K562 (cell line): Measurements from ENCODE around the gene DNAJC15. TPM values are rescaled to one million over a fixed set of nuclear protein-coding genes. Genes with fewer than 3 reads are reported as not detected.
"Not testable (repeated sequence)": the region's sequence is repeated elsewhere in the genome, so short reads cannot be mapped to it uniquely, and the experiment has no call there.

Experiments used
- ATAC-seq: fragments of 200-7000 bp; cut with Tn5 transposase; 3 replicates; pipeline ENCODE4 v1.9.1; 2020; ENCODE audit warnings: moderate library complexity
- BruUV-seq: library from RNA; stranded (reverse); fragments of 400-500 nt; replicated peaks from 2 replicates; lab custom pipeline; 2021; lab: Mats Ljungman, UMichigan
- CTCF ChIA-PET: fragments of 300-600 bp; formaldehyde crosslinking; extraction: SDS; loops from one replicate; lab custom pipeline; 2021; ENCODE audit warnings: low intra/inter-chr PET ratio; lab: Yijun Ruan, JAX
- POLR2A ChIA-PET: fragments of 300-600, 350-650 bp; sonication (Branson Sonifier 250); formaldehyde crosslinking; extraction: SDS; loops from one replicate; lab custom pipeline; 2021; ENCODE audit warnings: antibody characterized with exemption, inconsistent platforms; lab: Yijun Ruan, JAX
- DNase-seq, 4 experiments: peaks; one replicate each; pipeline versions ENCODE4 v3.0.0 to v3.0.0-alpha.2; 2011 to 2018; ENCODE audit warnings: low spot score in 3 of 4, mixed read lengths in 3 of 4; ENCODE audit errors: extremely low read depth in 1 of 4
- FAIRE-seq: peaks from 2 replicates; lab custom pipeline; 2011; peaks lifted over from hg19 to GRCh38; lab: Jason Lieb, UNC
- H2AFZ ChIP-seq: 2 replicates; pipeline ENCODE4 v1.6.0; 2011; ENCODE audit warnings: low read depth, low read length, control low read depth, inconsistent platforms
- H3K27ac ChIP-seq: fragments of 200-600 bp; 3 replicates; pipeline ENCODE4 v1.8.0; 2011; ENCODE audit warnings: low read depth, mild to moderate bottlenecking, control low read depth, inconsistent platforms, low read length, moderate library complexity, mixed read lengths; ENCODE audit errors: extremely low read depth
- H3K27me3 ChIP-seq, 2 experiments: fragments of 300-600 bp in 1 of 2; 2 replicates in 1 of 2; 3 replicates in 1 of 2; pipeline versions ENCODE4 v1.6.0 to v1.8.0; 2011; ENCODE audit warnings: inconsistent platforms in 2 of 2, low read length in 2 of 2, mild to moderate bottlenecking in 1 of 2, mixed read lengths in 1 of 2, moderate library complexity in 1 of 2; ENCODE audit not compliant: control insufficient read depth in 2 of 2, insufficient read depth in 2 of 2
- H3K36me3 ChIP-seq: fragments of 300-600 bp; 3 replicates; pipeline ENCODE4 v1.8.0; 2011; ENCODE audit warnings: mild to moderate bottlenecking, low read length, inconsistent platforms; ENCODE audit not compliant: control insufficient read depth, insufficient read depth
- H3K4me1 ChIP-seq, 2 experiments: fragments of 200-600 bp in 1 of 2; replicated peaks in 1 of 2; 2 replicates in 1 of 2; 3 replicates in 1 of 2; pipeline versions ENCODE4 v1.5.1 to v1.8.0; 2011; ENCODE audit warnings: inconsistent platforms in 2 of 2, low read length in 2 of 2, mild to moderate bottlenecking in 1 of 2, mixed read lengths in 1 of 2, moderate library complexity in 1 of 2; ENCODE audit not compliant: control insufficient read depth in 2 of 2, insufficient read depth in 2 of 2
- H3K4me2 ChIP-seq: 2 replicates; pipeline ENCODE4 v1.6.1; 2011; ENCODE audit warnings: low read length, control low read depth, inconsistent platforms, mixed read lengths; ENCODE audit not compliant: insufficient read depth
- H3K4me3 ChIP-seq: fragments of 200-600 bp; sonication (generic), shearing (Covaris generic); 2 replicates; pipeline ENCODE4 v1.5.1; 2016; ENCODE audit warnings: control low read depth, inconsistent platforms
- H3K79me2 ChIP-seq: fragments of 200-600 bp; 3 replicates; pipeline ENCODE4 v1.8.0; 2011; ENCODE audit warnings: low read length, inconsistent platforms; ENCODE audit not compliant: control insufficient read depth, insufficient read depth
- H3K9ac ChIP-seq, 2 experiments: 2 replicates each; pipeline versions ENCODE4 v1.6.0 to v1.6.1; 2011; ENCODE audit warnings: low read depth in 2 of 2, low read length in 2 of 2, control low read depth in 1 of 2, inconsistent platforms in 1 of 2, mild to moderate bottlenecking in 1 of 2, mixed read lengths in 1 of 2; ENCODE audit not compliant: insufficient read depth in 1 of 2
- H3K9me1 ChIP-seq: one replicate; pipeline ENCODE4 v1.6.0; 2011; ENCODE audit warnings: inconsistent platforms, mild to moderate bottlenecking, low read length, moderate library complexity; ENCODE audit not compliant: control insufficient read depth, insufficient read depth
- H3K9me3 ChIP-seq: replicated peaks from 2 replicates; pipeline ENCODE4 v1.5.1; 2011; ENCODE audit warnings: low read depth, low read length, inconsistent platforms; ENCODE audit not compliant: control insufficient read depth, insufficient read depth
- H4K20me1 ChIP-seq: replicated peaks from 2 replicates; pipeline ENCODE4 v1.6.1; 2011; ENCODE audit warnings: low read length, inconsistent platforms, mixed read lengths; ENCODE audit not compliant: control insufficient read depth, insufficient read depth
- CBX1 ChIP-seq: sonication (generic); IDR thresholded peaks from 2 replicates; pipeline ENCODE4 v1.6.1; 2016; ENCODE audit warnings: antibody characterized with exemption, low read depth, mild to moderate bottlenecking
- CHD2 ChIP-seq: IDR thresholded peaks from 2 replicates; pipeline ENCODE4 v1.6.1; 2011; ENCODE audit warnings: low read depth, low read length
- DPF2 ChIP-seq: fragments of 450-650 bp; IDR thresholded peaks from 2 replicates; pipeline ENCODE4 v1.6.1; 2016
- ETV6 ChIP-seq, 3 experiments: fragments of 150-350 bp in 1 of 3; sonication (generic) in 1 of 3; formaldehyde crosslinking in 1 of 3; IDR thresholded peaks; 2 replicates each; pipeline versions ENCODE4 v1.6.1 to v1.8.0; 2014 to 2022; ENCODE audit warnings: borderline replicate concordance in 2 of 3, low read depth in 2 of 3, antibody characterized with exemption in 1 of 3, low read length in 1 of 3, mild to moderate bottlenecking in 1 of 3, missing genetic modification reagents in 1 of 3
- MAFF ChIP-seq: IDR thresholded peaks from 2 replicates; pipeline ENCODE4 v1.6.1; 2012; ENCODE audit warnings: low read length, improper control_type of control experiment
- SMC3 ChIP-seq: conservative IDR thresholded peaks from 2 replicates; pipeline ENCODE4 v1.6.1; 2011; ENCODE audit warnings: low read depth, low read length, improper control_type of control experiment; ENCODE audit not compliant: insufficient read depth
- SRF ChIP-seq, 2 experiments: fragments of 250-450, 450-650 bp in 1 of 2; sonication (Bioruptor Pico) in 1 of 2; sonication (generic) in 1 of 2; formaldehyde crosslinking; IDR thresholded peaks; 2 replicates each; pipeline versions ENCODE4 v1.5.0 to v1.5.1; 2020 to 2022; ENCODE audit warnings: mild to moderate bottlenecking in 1 of 2, missing genetic modification reagents in 1 of 2
- TAF15 ChIP-seq: fragments of 200-400 bp; formaldehyde crosslinking; IDR thresholded peaks from 2 replicates; pipeline ENCODE4 v1.6.1; 2017; ENCODE audit warnings: mild to moderate bottlenecking, low read depth, low read length, moderate library complexity
- ZNF232 ChIP-seq: sonication (generic); formaldehyde crosslinking; IDR thresholded peaks from 2 replicates; pipeline ENCODE4 v1.8.0; 2022; ENCODE audit warnings: mild to moderate bottlenecking, missing genetic modification reagents
- ZNF76 ChIP-seq: fragments of 250-450 bp; sonication (Bioruptor Pico); IDR thresholded peaks from 2 replicates; pipeline ENCODE4 v1.4.0; 2020; ENCODE audit warnings: mild to moderate bottlenecking, moderate library complexity, borderline replicate concordance
- WGBS: fragments of 100-300 bp; shearing (Covaris generic); methylation state at CpG from one replicate; pipeline ENCODE4 v1.1.6; 2016; ENCODE audit warnings: low coverage, mixed read lengths; ENCODE audit not compliant: insufficient coverage; ENCODE audit errors: missing lambda C conversion rate; 5-methylcytosine and 5-hydroxymethylcytosine counted together
- in situ Hi-C: fragments of 300-500 bp; cut with MboI; formaldehyde crosslinking; loops from 4 replicates; pipeline ENCODE4 v1.15.0; 2018; ENCODE audit warnings: inconsistent platforms, mixed read lengths
- intact Hi-C: fragments of 100-400 bp; cut with micrococcal nuclease; formaldehyde crosslinking; loops from 2 replicates; pipeline ENCODE4 v1.14.2; 2022
- polyA plus RNA-seq, 8 experiments: library from polyadenylated mRNA; depleted of rRNA in 4 of 8; stranded (reverse) in 5 of 8; unstranded in 3 of 8; fragments of >200 nt; fragmentation: Nextera tagmentation in 2 of 8; fragmentation: Illumina TruSeq in 1 of 8; extraction: Ambion mirVana in 2 of 8; extraction: Trizol in 1 of 8; gene quantifications; 2 replicates each; pipeline versions ENCODE4 v1.2.1 to v1.2.3, GENCODE V29; 2011 to 2014; ENCODE audit warnings: inconsistent platforms in 1 of 8, missing spikeins in 1 of 8
- total RNA-seq, 7 experiments: library from RNA; depleted of rRNA in 6 of 7; stranded (reverse); fragments of >200 nt in 6 of 7; fragmentation: Illumina TruSeq in 2 of 7; extraction: Trizol in 2 of 7; gene quantifications; 2 replicates each; pipeline versions ENCODE4 v1.2.1 to v1.2.3, GENCODE V29; 2011 to 2021; ENCODE audit warnings: low replicate concordance in 1 of 7

Gene DNAJC15
- total and polyA plus RNA-seq, 9 of the 15 experiments (the other 6 are each of a cell fraction or from before 2014, with no cell fraction given), result 0.47 to 3.8 (median 1.0) TPM

DNA sequence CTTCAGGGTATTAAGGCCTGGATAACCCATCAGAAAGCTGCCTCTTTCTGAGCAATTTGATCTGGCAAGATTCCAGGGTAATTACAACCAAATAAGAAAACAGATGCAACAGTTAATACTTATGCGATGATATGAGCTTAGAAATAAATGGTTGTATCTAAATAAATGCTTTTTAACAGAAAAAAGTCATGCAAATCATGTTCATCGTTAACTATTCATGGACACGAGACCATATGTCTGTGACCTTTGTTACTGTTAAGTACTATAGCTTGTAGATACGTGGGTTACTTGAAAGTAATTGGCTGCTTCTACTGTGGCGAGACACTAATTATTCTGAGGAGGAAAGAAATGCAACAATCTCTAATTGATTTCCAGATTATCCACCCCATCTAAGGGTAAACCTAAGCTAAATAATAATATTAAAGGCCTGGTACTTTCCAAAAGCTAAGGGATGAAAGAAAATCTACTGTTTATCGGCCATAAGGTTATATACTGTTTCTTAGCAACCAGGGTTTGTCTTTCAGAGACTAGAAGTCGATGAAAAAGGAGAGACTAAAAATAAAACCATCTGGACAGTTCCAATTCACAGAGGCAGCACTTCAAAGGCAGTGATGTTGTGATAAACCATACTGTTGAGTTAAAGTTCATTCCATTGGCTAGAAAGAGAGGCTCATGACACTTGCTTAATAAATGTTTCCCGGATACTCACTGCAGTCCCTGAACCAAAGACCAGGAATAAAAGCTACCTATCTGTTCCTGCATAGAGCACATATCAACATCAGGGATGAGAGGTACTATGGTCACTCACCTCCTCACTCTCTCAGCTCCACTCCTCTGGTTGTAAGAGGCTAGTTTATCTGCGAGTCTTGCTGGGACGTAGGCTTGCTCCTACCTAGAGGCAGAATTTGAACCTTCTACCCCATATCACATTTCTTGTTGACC lies 32.8 kb upstream of the DNAJC15 start:
- Histone ChIP-seq H3K27ac (no peak overlapping the region), H3K9me3 (no peaks in the 10 kb centered on the region), H3K27me3 (peaks cover 2 to 4% of the 10 kb centered on the region in 2 experiments; a peak in 3 of 5 replicates), H3K4me3 (no peak overlapping the region), H4K20me1 (no peaks in the 10 kb centered on the region), H3K4me1 (peaks cover 0 to 5% of the 10 kb centered on the region in 2 experiments; a peak in 3 of 5 replicates), H2AFZ (no peak overlapping the region), H3K79me2 (no peaks in the 10 kb centered on the region), H3K4me2 (no peak overlapping the region), H3K36me3 (no peaks in the 10 kb centered on the region), H3K9me1 (no peaks in the 10 kb centered on the region), H3K9ac (no peak overlapping the region)
- WGBS, result 3% methylated on average over 9 of the region's 10 CpGs
- FAIRE-seq (no peak), ATAC-seq (no peak), DNase-seq (no peak)
- TF ChIP-seq CBX1, result no peak
- TF ChIP-seq ETV6 (IDR thresholded peaks at IDR 0.05; ENCODE audit: borderline replicate concordance in 1 of 2, low read depth in 2 of 2, low read length in 1 of 2), result no peak
- TF ChIP-seq ETV6 (CRISPR knock-in tag; IDR thresholded peaks at IDR 0.05; ENCODE audit: borderline replicate concordance), result no peak
- no peak for TF ChIP-seq ZNF232 (CRISPR knock-in tag)
- no peak for TF ChIP-seq DPF2
- TF ChIP-seq CHD2, result no peak
- no peak for TF ChIP-seq ZNF76 (CRISPR knock-in tag)
- TF ChIP-seq TAF15, result no peak
- TF ChIP-seq SRF (CRISPR knock-in tag; IDR thresholded peaks at IDR 0.05), result no peak
- TF ChIP-seq MAFF, result no peak
- TF ChIP-seq SMC3, result no peak
- ChIA-PET POLR2A (no interaction called here), CTCF (no interaction called here)
- in situ Hi-C loops, result no loop called here
- no TSS peak for BruUV-seq
- intact Hi-C loops, result no loop called here

DNA sequence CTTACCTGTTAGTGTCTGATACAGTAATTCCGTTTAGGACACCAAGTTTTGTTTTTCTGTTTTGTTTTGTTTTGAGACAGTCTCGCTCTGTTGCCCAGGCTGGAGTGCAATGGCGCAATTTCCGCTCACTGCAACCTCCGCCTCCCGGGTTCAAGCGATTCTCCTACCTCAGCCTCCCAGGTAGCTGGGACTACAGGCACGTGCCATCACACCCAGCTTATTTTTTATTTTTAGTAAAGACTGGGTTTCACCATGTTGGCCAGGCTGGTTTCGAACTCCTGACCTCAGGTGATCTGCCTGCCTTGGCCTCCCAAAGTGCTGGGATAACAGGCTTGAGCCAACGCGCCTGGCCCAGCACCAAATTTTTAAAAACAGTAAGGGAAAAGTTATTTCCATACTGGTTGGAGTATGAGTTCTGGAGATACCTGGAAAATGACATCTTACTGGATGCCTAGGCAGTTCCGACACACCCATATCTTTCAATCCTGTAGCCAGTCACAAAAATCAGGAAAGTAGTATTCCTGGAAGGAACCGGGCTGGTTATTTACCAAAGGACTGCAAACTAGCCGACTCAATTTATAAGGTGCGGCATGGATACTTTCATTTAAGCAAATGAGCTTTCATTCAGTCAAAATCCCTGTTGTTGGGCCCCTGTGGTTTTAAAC lies 32.0 kb upstream of the DNAJC15 start:
- intact Hi-C loops, CTCF ChIA-PET, H2AFZ ChIP-seq: not testable (repeated sequence)

More for the DNA sequence above, 32.0 kb upstream of the DNAJC15 start:
- 21% methylated on average over 14 of the region's 15 CpGs for WGBS
- H3K4me2 ChIP-seq, POLR2A ChIA-PET, H3K4me1 ChIP-seq, H3K4me3 ChIP-seq, H4K20me1 ChIP-seq, ATAC-seq, H3K9me1 ChIP-seq, H3K27ac ChIP-seq, H3K36me3 ChIP-seq, FAIRE-seq, H3K9me3 ChIP-seq, H3K27me3 ChIP-seq, BruUV-seq, H3K79me2 ChIP-seq, DNase-seq, in situ Hi-C loops, H3K9ac ChIP-seq: not testable (repeated sequence)
